K562 (cell line): ENCODE results near the gene OR2AT4. TPM values are rescaled to one million over a fixed set of nuclear protein-coding genes. Genes with fewer than 3 reads are reported as not detected.
A peak's percentile ranks its signal among the peaks of the same experiment; 100 is the strongest.

Experiments used
- ATAC-seq: fragments of 200-7000 bp; cut with Tn5 transposase; 3 replicates; pipeline ENCODE4 v1.9.1; 2020; ENCODE audit warnings: moderate library complexity
- BruUV-seq: library from RNA; stranded (reverse); fragments of 400-500 nt; replicated peaks from 2 replicates; lab custom pipeline; 2021; lab: Mats Ljungman, UMichigan
- CTCF ChIA-PET: fragments of 300-600 bp; formaldehyde crosslinking; extraction: SDS; loops from one replicate; lab custom pipeline; 2021; ENCODE audit warnings: low intra/inter-chr PET ratio; lab: Yijun Ruan, JAX
- POLR2A ChIA-PET: fragments of 300-600, 350-650 bp; sonication (Branson Sonifier 250); formaldehyde crosslinking; extraction: SDS; loops from one replicate; lab custom pipeline; 2021; ENCODE audit warnings: antibody characterized with exemption, inconsistent platforms; lab: Yijun Ruan, JAX
- DNase-seq, 4 experiments: peaks; one replicate each; pipeline versions ENCODE4 v3.0.0 to v3.0.0-alpha.2; 2011 to 2018; ENCODE audit warnings: low spot score in 3 of 4, mixed read lengths in 3 of 4; ENCODE audit errors: extremely low read depth in 1 of 4
- FAIRE-seq: peaks from 2 replicates; lab custom pipeline; 2011; peaks lifted over from hg19 to GRCh38; lab: Jason Lieb, UNC
- H2AFZ ChIP-seq: 2 replicates; pipeline ENCODE4 v1.6.0; 2011; ENCODE audit warnings: low read depth, low read length, control low read depth, inconsistent platforms
- H3K27ac ChIP-seq: fragments of 200-600 bp; 3 replicates; pipeline ENCODE4 v1.8.0; 2011; ENCODE audit warnings: low read depth, mild to moderate bottlenecking, control low read depth, inconsistent platforms, low read length, moderate library complexity, mixed read lengths; ENCODE audit errors: extremely low read depth
- H3K27me3 ChIP-seq, 2 experiments: fragments of 300-600 bp in 1 of 2; 2 replicates in 1 of 2; 3 replicates in 1 of 2; pipeline versions ENCODE4 v1.6.0 to v1.8.0; 2011; ENCODE audit warnings: inconsistent platforms in 2 of 2, low read length in 2 of 2, mild to moderate bottlenecking in 1 of 2, mixed read lengths in 1 of 2, moderate library complexity in 1 of 2; ENCODE audit not compliant: control insufficient read depth in 2 of 2, insufficient read depth in 2 of 2
- H3K36me3 ChIP-seq: fragments of 300-600 bp; 3 replicates; pipeline ENCODE4 v1.8.0; 2011; ENCODE audit warnings: mild to moderate bottlenecking, low read length, inconsistent platforms; ENCODE audit not compliant: control insufficient read depth, insufficient read depth
- H3K4me1 ChIP-seq, 2 experiments: fragments of 200-600 bp in 1 of 2; replicated peaks in 1 of 2; 2 replicates in 1 of 2; 3 replicates in 1 of 2; pipeline versions ENCODE4 v1.5.1 to v1.8.0; 2011; ENCODE audit warnings: inconsistent platforms in 2 of 2, low read length in 2 of 2, mild to moderate bottlenecking in 1 of 2, mixed read lengths in 1 of 2, moderate library complexity in 1 of 2; ENCODE audit not compliant: control insufficient read depth in 2 of 2, insufficient read depth in 2 of 2
- H3K4me2 ChIP-seq: 2 replicates; pipeline ENCODE4 v1.6.1; 2011; ENCODE audit warnings: low read length, control low read depth, inconsistent platforms, mixed read lengths; ENCODE audit not compliant: insufficient read depth
- H3K4me3 ChIP-seq: fragments of 200-600 bp; sonication (generic), shearing (Covaris generic); 2 replicates; pipeline ENCODE4 v1.5.1; 2016; ENCODE audit warnings: control low read depth, inconsistent platforms
- H3K79me2 ChIP-seq: fragments of 200-600 bp; 3 replicates; pipeline ENCODE4 v1.8.0; 2011; ENCODE audit warnings: low read length, inconsistent platforms; ENCODE audit not compliant: control insufficient read depth, insufficient read depth
- H3K9ac ChIP-seq, 2 experiments: 2 replicates each; pipeline versions ENCODE4 v1.6.0 to v1.6.1; 2011; ENCODE audit warnings: low read depth in 2 of 2, low read length in 2 of 2, control low read depth in 1 of 2, inconsistent platforms in 1 of 2, mild to moderate bottlenecking in 1 of 2, mixed read lengths in 1 of 2; ENCODE audit not compliant: insufficient read depth in 1 of 2
- H3K9me1 ChIP-seq: one replicate; pipeline ENCODE4 v1.6.0; 2011; ENCODE audit warnings: inconsistent platforms, mild to moderate bottlenecking, low read length, moderate library complexity; ENCODE audit not compliant: control insufficient read depth, insufficient read depth
- H3K9me3 ChIP-seq: replicated peaks from 2 replicates; pipeline ENCODE4 v1.5.1; 2011; ENCODE audit warnings: low read depth, low read length, inconsistent platforms; ENCODE audit not compliant: control insufficient read depth, insufficient read depth
- H4K20me1 ChIP-seq: replicated peaks from 2 replicates; pipeline ENCODE4 v1.6.1; 2011; ENCODE audit warnings: low read length, inconsistent platforms, mixed read lengths; ENCODE audit not compliant: control insufficient read depth, insufficient read depth
- DNMT1 ChIP-seq: fragments of 450-650 bp; IDR thresholded peaks from 2 replicates; pipeline ENCODE4 v1.6.1; 2016; ENCODE audit warnings: antibody characterized with exemption, mild to moderate bottlenecking
- ELF2 ChIP-seq: fragments of 250-450 bp; sonication (Bioruptor Pico); IDR thresholded peaks from 2 replicates; pipeline ENCODE4 v1.5.0; 2021; ENCODE audit warnings: mild to moderate bottlenecking
- FOSL1 ChIP-seq: fragments of 200-800 bp; sonication (Bioruptor generic); conservative IDR thresholded peaks from 2 replicates; pipeline ENCODE4 v1.6.1; 2016; ENCODE audit warnings: missing genetic modification characterization, missing compliant biosample characterization
- KLF1 ChIP-seq: fragments of 450-650 bp; IDR thresholded peaks from 2 replicates; pipeline ENCODE4 v1.6.1; 2016; ENCODE audit warnings: missing genetic modification characterization, missing compliant biosample characterization
- OTX1 ChIP-seq: fragments of 450-650 bp; formaldehyde crosslinking; IDR thresholded peaks from 2 replicates; pipeline ENCODE4 v1.4.0; 2022; ENCODE audit warnings: mild to moderate bottlenecking
- TAF15 ChIP-seq: fragments of 200-400 bp; formaldehyde crosslinking; IDR thresholded peaks from 2 replicates; pipeline ENCODE4 v1.6.1; 2017; ENCODE audit warnings: mild to moderate bottlenecking, low read depth, low read length, moderate library complexity
- TRIM24 ChIP-seq, 2 experiments: fragments of 450-650 bp; IDR thresholded peaks; 2 replicates each; pipeline ENCODE4 v1.6.1; 2016
- TRIM28 ChIP-seq: fragments of 450-650 bp; IDR thresholded peaks from 2 replicates; pipeline ENCODE4 v1.6.1; 2017
- ZMIZ1 ChIP-seq, 2 experiments: fragments of 150-350 bp in 1 of 2; IDR thresholded peaks; 2 replicates each; pipeline ENCODE4 v1.6.1; 2012 to 2016; ENCODE audit warnings: low read depth in 2 of 2, low read length in 2 of 2, mild to moderate bottlenecking in 1 of 2, moderate library complexity in 1 of 2
- ZNF384 ChIP-seq: IDR thresholded peaks from 2 replicates; pipeline ENCODE4 v1.6.1; 2012; ENCODE audit warnings: low read depth, low read length, improper control_type of control experiment
- ZNF583 ChIP-seq: fragments of 250-450 bp; sonication (Bioruptor Pico); IDR thresholded peaks from 2 replicates; pipeline ENCODE4 v1.4.0; 2020
- WGBS: fragments of 100-300 bp; shearing (Covaris generic); methylation state at CpG from one replicate; pipeline ENCODE4 v1.1.6; 2016; ENCODE audit warnings: low coverage, mixed read lengths; ENCODE audit not compliant: insufficient coverage; ENCODE audit errors: missing lambda C conversion rate; 5-methylcytosine and 5-hydroxymethylcytosine counted together
- in situ Hi-C: fragments of 300-500 bp; cut with MboI; formaldehyde crosslinking; loops from 4 replicates; pipeline ENCODE4 v1.15.0; 2018; ENCODE audit warnings: inconsistent platforms, mixed read lengths
- intact Hi-C: fragments of 100-400 bp; cut with micrococcal nuclease; formaldehyde crosslinking; loops from 2 replicates; pipeline ENCODE4 v1.14.2; 2022
- polyA plus RNA-seq, 8 experiments: library from polyadenylated mRNA; depleted of rRNA in 4 of 8; stranded (reverse) in 5 of 8; unstranded in 3 of 8; fragments of >200 nt; fragmentation: Nextera tagmentation in 2 of 8; fragmentation: Illumina TruSeq in 1 of 8; extraction: Ambion mirVana in 2 of 8; extraction: Trizol in 1 of 8; gene quantifications; 2 replicates each; pipeline versions ENCODE4 v1.2.1 to v1.2.3, GENCODE V29; 2011 to 2014; ENCODE audit warnings: inconsistent platforms in 1 of 8, missing spikeins in 1 of 8
- total RNA-seq, 7 experiments: library from RNA; depleted of rRNA in 6 of 7; stranded (reverse); fragments of >200 nt in 6 of 7; fragmentation: Illumina TruSeq in 2 of 7; extraction: Trizol in 2 of 7; gene quantifications; 2 replicates each; pipeline versions ENCODE4 v1.2.1 to v1.2.3, GENCODE V29; 2011 to 2021; ENCODE audit warnings: low replicate concordance in 1 of 7
- TF ChIP-seq, protein P1 (sequence below), 2 experiments: fragments of 450-650 bp in 1 of 2; sonication (generic) in 1 of 2; formaldehyde crosslinking in 1 of 2; IDR thresholded peaks in 1 of 2; conservative IDR thresholded peaks in 1 of 2; 2 replicates each; pipeline versions ENCODE4 v1.6.1 to v1.8.1; 2016 to 2023; ENCODE audit warnings: mild to moderate bottlenecking in 2 of 2, moderate library complexity in 2 of 2, inconsistent platforms in 1 of 2, missing genetic modification reagents in 1 of 2
- TF ChIP-seq, protein P2 (sequence below): IDR thresholded peaks from 2 replicates; pipeline ENCODE4 v1.6.1; 2012; ENCODE audit warnings: low read depth, low read length, improper control_type of control experiment, borderline replicate concordance
- TF ChIP-seq, protein P3 (sequence below): fragments of 450-650 bp; formaldehyde crosslinking; IDR thresholded peaks from 2 replicates; pipeline ENCODE4 v1.4.0; 2022; ENCODE audit warnings: missing genetic modification characterization

Gene OR2AT4
- total and polyA plus RNA-seq, 9 of the 15 experiments (the other 6 are each of a cell fraction or from before 2014, with no cell fraction given) = 0.86 to 3.1 (median 2.0) TPM

DNA sequence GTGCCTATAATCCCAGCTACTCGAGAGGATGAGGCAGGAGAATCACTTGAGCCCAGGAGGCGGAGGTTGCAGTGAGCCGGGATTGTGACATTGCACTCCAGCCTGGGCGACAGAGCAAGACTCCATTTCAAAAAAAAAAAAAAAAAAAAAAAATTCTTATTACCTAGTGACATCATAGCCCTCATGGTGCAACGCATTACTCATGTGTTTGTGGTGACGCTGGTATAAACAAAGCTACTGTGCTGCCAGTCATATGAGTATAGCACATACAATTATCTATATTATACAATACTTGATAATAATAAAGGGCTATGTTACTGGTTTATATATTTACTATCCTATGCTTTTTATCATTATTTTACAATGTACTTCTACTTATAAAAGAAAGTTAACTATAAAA, 41.2 kb downstream of the OR2AT4 start (continued):
- TF ChIP-seq, protein P1, sequence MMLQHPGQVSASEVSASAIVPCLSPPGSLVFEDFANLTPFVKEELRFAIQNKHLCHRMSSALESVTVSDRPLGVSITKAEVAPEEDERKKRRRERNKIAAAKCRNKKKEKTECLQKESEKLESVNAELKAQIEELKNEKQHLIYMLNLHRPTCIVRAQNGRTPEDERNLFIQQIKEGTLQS (IDR thresholded peaks at IDR 0.05) = peak; percentile 35; the same call in 1 of the 2 replicates
- TF ChIP-seq, protein P1 (CRISPR knock-in tag; conservative IDR thresholded peaks at IDR 0.05) = no peak
- TF ChIP-seq ZNF384 = peak; percentile 30; the same call in 1 of the 2 replicates
- TF ChIP-seq, all 486 proteins: peak for 2

- in situ Hi-C loops = no loop called here
- Histone ChIP-seq H3K27ac (no peak overlapping the region), H3K27me3 (no peaks in the 10 kb centered on the region), H3K9ac (no peak overlapping the region), H3K9me1 (no peaks in the 10 kb centered on the region), H3K9me3 (no peaks in the 10 kb centered on the region; the same call in 1 of the 2 replicates), H4K20me1 (no peaks in the 10 kb centered on the region), H3K36me3 (no peaks in the 10 kb centered on the region), H3K79me2 (no peaks in the 10 kb centered on the region), H2AFZ (no peak overlapping the region), H3K4me2 (no peak overlapping the region), H3K4me1 (no peaks in the 10 kb centered on the region), H3K4me3 (no peak overlapping the region)
- ATAC-seq (no peak), DNase-seq (no peak), FAIRE-seq (no peak)
- POLR2A ChIA-PET = interaction anchor here (1.6 kb wide), 1 partner anchor 21 kb away, joined by 4 read pairs; no protein-coding TSS in a partner anchor
- BruUV-seq = no TSS peak
- intact Hi-C loops = no loop called here
- 73% methylated on average over 1 of the region's 1 CpG for WGBS
- CTCF ChIA-PET = no interaction called here
- no peak for TF ChIP-seq TAF15
- peak; percentile 67; the same call in 1 of the 2 replicates for TF ChIP-seq TRIM28
- TF ChIP-seq TRIM24 (IDR thresholded peaks at IDR 0.05) = 0 out of 4 replicates have a peak, but pooled peaks of 1 of the 2 experiments have one; percentile 24
- TF ChIP-seq OTX1 = no peak
- TF ChIP-seq ELF2 (CRISPR knock-in tag) = no peak
- TF ChIP-seq, protein P2, sequence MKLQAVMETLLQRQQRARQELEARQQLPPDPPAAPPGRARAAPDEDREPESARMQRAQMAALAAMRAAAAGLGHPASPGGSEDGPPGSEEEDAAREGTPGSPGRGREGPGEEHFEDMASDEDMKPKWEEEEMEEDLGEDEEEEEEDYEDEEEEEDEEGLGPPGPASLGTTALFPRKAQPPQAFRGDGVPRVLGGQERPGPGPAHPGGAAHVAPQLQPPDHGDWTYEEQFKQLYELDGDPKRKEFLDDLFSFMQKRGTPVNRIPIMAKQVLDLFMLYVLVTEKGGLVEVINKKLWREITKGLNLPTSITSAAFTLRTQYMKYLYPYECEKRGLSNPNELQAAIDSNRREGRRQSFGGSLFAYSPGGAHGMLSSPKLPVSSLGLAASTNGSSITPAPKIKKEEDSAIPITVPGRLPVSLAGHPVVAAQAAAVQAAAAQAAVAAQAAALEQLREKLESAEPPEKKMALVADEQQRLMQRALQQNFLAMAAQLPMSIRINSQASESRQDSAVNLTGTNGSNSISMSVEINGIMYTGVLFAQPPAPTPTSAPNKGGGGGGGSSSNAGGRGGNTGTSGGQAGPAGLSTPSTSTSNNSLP = no peak
- no peak for TF ChIP-seq DNMT1
- TF ChIP-seq ZNF583 = no peak
- no peak for TF ChIP-seq ZMIZ1 (IDR thresholded peaks at IDR 0.05; ENCODE audit: low read depth in 2 of 2, low read length in 2 of 2)
- no peak for TF ChIP-seq KLF1 (tag)
- TF ChIP-seq, protein P3, sequence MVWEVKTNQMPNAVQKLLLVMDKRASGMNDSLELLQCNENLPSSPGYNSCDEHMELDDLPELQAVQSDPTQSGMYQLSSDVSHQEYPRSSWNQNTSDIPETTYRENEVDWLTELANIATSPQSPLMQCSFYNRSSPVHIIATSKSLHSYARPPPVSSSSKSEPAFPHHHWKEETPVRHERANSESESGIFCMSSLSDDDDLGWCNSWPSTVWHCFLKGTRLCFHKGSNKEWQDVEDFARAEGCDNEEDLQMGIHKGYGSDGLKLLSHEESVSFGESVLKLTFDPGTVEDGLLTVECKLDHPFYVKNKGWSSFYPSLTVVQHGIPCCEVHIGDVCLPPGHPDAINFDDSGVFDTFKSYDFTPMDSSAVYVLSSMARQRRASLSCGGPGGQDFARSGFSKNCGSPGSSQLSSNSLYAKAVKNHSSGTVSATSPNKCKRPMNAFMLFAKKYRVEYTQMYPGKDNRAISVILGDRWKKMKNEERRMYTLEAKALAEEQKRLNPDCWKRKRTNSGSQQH (CRISPR knock-in tag) = no peak
- no peak for TF ChIP-seq FOSL1
Measured at GRCh38 chr11:75052457-75052856, 44.2 kb downstream of the OR2AT4 start.
